SK-N-SH (cell line): Measurements from ENCODE around the gene ROPN1.

Experiments
- EZH2phosphoT487 ChIP-seq: fragments of 200-600 bp; sonication (generic); IDR thresholded peaks from 2 replicates; pipeline ENCODE4 v1.6.1; 2017; ENCODE audit warnings: low read depth, mixed run types, mild to moderate bottlenecking, antibody characterized with exemption, moderate library complexity, borderline replicate concordance
- POLR2AphosphoS5 ChIP-seq: IDR thresholded peaks from 2 replicates; pipeline ENCODE4 v1.6.1; 2012; ENCODE audit warnings: low read depth, low read length
- RAD21 ChIP-seq: IDR thresholded peaks from 2 replicates; pipeline ENCODE4 v1.6.1; 2012; ENCODE audit warnings: mild to moderate bottlenecking, low read length
- SIN3A ChIP-seq: IDR thresholded peaks from 2 replicates; pipeline ENCODE4 v1.6.1; 2012; ENCODE audit warnings: low read depth, mild to moderate bottlenecking, low read length, moderate library complexity, borderline replicate concordance
- SMC3 ChIP-seq: IDR thresholded peaks from 2 replicates; pipeline ENCODE4 v1.6.1; 2012; ENCODE audit warnings: low read depth, low read length, improper control_type of control experiment
- TF ChIP-seq, protein P1 (sequence below): fragments of 150-350 bp; IDR thresholded peaks from 2 replicates; pipeline ENCODE4 v1.6.1; 2016; ENCODE audit warnings: mild to moderate bottlenecking, low read depth, low read length
- TF ChIP-seq, protein P2 (sequence below): fragments of 200-600 bp; sonication (generic); IDR thresholded peaks from 2 replicates; pipeline ENCODE4 v1.6.1; 2017; ENCODE audit warnings: antibody characterized with exemption, mild to moderate bottlenecking, moderate library complexity

DNA sequence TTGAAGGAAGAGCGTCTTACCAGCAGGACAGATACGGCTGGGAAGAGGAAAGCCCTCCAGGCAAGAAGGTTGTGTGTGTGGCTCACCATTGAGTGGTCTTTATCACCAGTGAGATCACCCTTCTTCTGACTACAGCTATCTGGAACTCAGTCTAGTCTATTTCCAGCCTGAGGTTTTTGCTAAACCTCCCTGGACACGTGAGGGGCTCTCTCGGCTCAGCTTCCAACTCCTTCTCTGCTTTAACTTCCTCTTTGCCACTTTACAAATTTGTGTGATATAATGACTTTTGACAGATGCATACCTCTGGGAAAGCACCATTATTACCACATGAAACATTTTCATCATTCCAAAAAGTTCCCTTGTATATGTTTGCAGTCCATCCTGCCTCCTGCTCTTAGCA lies 15.3 kb upstream of the ROPN1 start:
- TF ChIP-seq POLR2AphosphoS5: no peak
- TF ChIP-seq, protein P1, sequence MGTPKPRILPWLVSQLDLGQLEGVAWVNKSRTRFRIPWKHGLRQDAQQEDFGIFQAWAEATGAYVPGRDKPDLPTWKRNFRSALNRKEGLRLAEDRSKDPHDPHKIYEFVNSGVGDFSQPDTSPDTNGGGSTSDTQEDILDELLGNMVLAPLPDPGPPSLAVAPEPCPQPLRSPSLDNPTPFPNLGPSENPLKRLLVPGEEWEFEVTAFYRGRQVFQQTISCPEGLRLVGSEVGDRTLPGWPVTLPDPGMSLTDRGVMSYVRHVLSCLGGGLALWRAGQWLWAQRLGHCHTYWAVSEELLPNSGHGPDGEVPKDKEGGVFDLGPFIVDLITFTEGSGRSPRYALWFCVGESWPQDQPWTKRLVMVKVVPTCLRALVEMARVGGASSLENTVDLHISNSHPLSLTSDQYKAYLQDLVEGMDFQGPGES: no peak
- no peak for TF ChIP-seq RAD21
- TF ChIP-seq, protein P2, sequence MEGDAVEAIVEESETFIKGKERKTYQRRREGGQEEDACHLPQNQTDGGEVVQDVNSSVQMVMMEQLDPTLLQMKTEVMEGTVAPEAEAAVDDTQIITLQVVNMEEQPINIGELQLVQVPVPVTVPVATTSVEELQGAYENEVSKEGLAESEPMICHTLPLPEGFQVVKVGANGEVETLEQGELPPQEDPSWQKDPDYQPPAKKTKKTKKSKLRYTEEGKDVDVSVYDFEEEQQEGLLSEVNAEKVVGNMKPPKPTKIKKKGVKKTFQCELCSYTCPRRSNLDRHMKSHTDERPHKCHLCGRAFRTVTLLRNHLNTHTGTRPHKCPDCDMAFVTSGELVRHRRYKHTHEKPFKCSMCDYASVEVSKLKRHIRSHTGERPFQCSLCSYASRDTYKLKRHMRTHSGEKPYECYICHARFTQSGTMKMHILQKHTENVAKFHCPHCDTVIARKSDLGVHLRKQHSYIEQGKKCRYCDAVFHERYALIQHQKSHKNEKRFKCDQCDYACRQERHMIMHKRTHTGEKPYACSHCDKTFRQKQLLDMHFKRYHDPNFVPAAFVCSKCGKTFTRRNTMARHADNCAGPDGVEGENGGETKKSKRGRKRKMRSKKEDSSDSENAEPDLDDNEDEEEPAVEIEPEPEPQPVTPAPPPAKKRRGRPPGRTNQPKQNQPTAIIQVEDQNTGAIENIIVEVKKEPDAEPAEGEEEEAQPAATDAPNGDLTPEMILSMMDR: no peak
- TF ChIP-seq SIN3A: no peak
- TF ChIP-seq EZH2phosphoT487: no peak
- TF ChIP-seq SMC3: no peak
